SH-SY5Y (cell line): ENCODE results near the gene ALS2CL.

Experiments
- GATA2 ChIP-seq: IDR thresholded peaks from 2 replicates; pipeline ENCODE4 v1.6.1; 2011; ENCODE audit warnings: mild to moderate bottlenecking, low read depth, low read length
- GATA3 ChIP-seq: IDR thresholded peaks from 2 replicates; pipeline ENCODE4 v1.6.1; 2011; ENCODE audit warnings: low read depth, mild to moderate bottlenecking, low read length, moderate library complexity

GRCh38 chr3:46648096-46648495 lies 45.4 kb downstream of the ALS2CL start:
- no peak for TF ChIP-seq GATA2
- TF ChIP-seq GATA3, result no peak
